Measurements from ENCODE around the gene CDH8. TPM values are rescaled to one million over a fixed set of nuclear protein-coding genes. Genes with fewer than 3 reads are reported as not detected.

The CDH8 gene
- total and polyA plus RNA-seq, 2 of the 4 experiments (the other 2 are of a cell fraction) = not detected

- Histone ChIP-seq H3K18ac (ENCODE audit: low read depth, low read length) (no peak overlapping the region), H2AK5ac (ENCODE audit: low read depth, low read length) (no peak overlapping the region), H3K23ac (ENCODE audit: low read depth, low read length) (no peak overlapping the region), H4K5ac (ENCODE audit: low read depth, low read length) (no peak overlapping the region), H2BK20ac (ENCODE audit: low read depth, low read length) (no peak overlapping the region), H3K4me1 (ENCODE audit: control insufficient read depth, insufficient read depth, low read length) (no peaks in the 10 kb centered on the region), H4K8ac (ENCODE audit: low read depth in 2 of 2, low read length in 2 of 2) (no peak overlapping the region), H3K4ac (ENCODE audit: low read depth, low read length) (no peak overlapping the region), H3K9me1 (ENCODE audit: insufficient read depth, low read length) (no peaks in the 10 kb centered on the region), H2AK9ac (replicated peaks; ENCODE audit: low read depth, low read length, poor library complexity) (no peak overlapping the region), H4K20me1 (ENCODE audit: insufficient read depth, low read length) (no peaks in the 10 kb centered on the region), H2BK15ac (ENCODE audit: low read depth, low read length) (no peak overlapping the region), H4K91ac (ENCODE audit: insufficient read depth, low read depth, low read length) (no peak overlapping the region), H3K9me3 (ENCODE audit: control insufficient read depth, insufficient read depth, low read length) (no peaks in the 10 kb centered on the region), H3K36me3 (ENCODE audit: control insufficient read depth, insufficient read depth, low read length) (no peaks in the 10 kb centered on the region), H2BK5ac (ENCODE audit: low read depth, low read length, poor library complexity, severe bottlenecking) (no peak overlapping the region), H3K27ac (ENCODE audit: insufficient read depth, low read length) (no peak overlapping the region), H2BK120ac (ENCODE audit: low read depth, low read length) (no peak overlapping the region), H3K79me1 (ENCODE audit: low read depth in 1 of 2, low read length in 2 of 2) (no peaks in the 10 kb centered on the region), H2AFZ (replicated peaks; ENCODE audit: low read length, poor library complexity) (no peak overlapping the region), H3K4me3 (ENCODE audit: insufficient read depth, low read depth, low read length) (no peak overlapping the region), H3K56ac (ENCODE audit: extremely low read depth, insufficient read depth, low read length) (no peak overlapping the region), H3K27me3 (ENCODE audit: control insufficient read depth, insufficient read depth, low read length) (no peaks in the 10 kb centered on the region), H3K4me2 (ENCODE audit: low read depth, low read length) (no peak overlapping the region), H3K9ac (ENCODE audit: low read depth, low read length) (no peak overlapping the region), H3K14ac (replicated peaks; ENCODE audit: low read depth, low read length) (no peak overlapping the region)
- DNase-seq (no peak), ATAC-seq (ENCODE audit: low read depth) (no peak)
- in situ Hi-C loops (cut with MboI; ENCODE audit: low sequenced_read_pairs) (no loop called here), intact Hi-C loops (cut with micrococcal nuclease) (no loop called here), dilution Hi-C loops (cut with HindIII; ENCODE audit: low sequenced_read_pairs, unreplicated experiment) (no loop called here)
- ChIA-PET POLR2A (ENCODE audit: unreplicated experiment) (no interaction called here), CTCF (no interaction called here)
- BruUV-seq (replicated peaks) = no TSS peak
- TF ChIP-seq CEBPB (IDR thresholded peaks at IDR 0.05; ENCODE audit: low read depth, low read length) (no peak), CTCF (conservative IDR thresholded peaks at IDR 0.05; ENCODE audit: low read depth, low read length) (no peak), MAFK (IDR thresholded peaks at IDR 0.05; ENCODE audit: low read depth, low read length) (no peak), SMC3 (IDR thresholded peaks at IDR 0.05; ENCODE audit: low read depth, low read length) (no peak), RFX5 (IDR thresholded peaks at IDR 0.05; ENCODE audit: low read depth, low read length) (no peak), USF2 (IDR thresholded peaks at IDR 0.05; ENCODE audit: low read depth, low read length) (no peak), BHLHE40 (IDR thresholded peaks at IDR 0.05; ENCODE audit: low read depth, low read length) (no peak), FOS (IDR thresholded peaks at IDR 0.05; ENCODE audit: low read depth, low read length) (no peak), ELK1 (IDR thresholded peaks at IDR 0.05; ENCODE audit: borderline replicate concordance, low read depth, low read length) (no peak), CHD1 (IDR thresholded peaks at IDR 0.05; ENCODE audit: low read depth, low read length) (no peak), MXI1 (IDR thresholded peaks at IDR 0.05; ENCODE audit: borderline replicate concordance, low read depth, low read length) (no peak), MAZ (IDR thresholded peaks at IDR 0.05; ENCODE audit: borderline replicate concordance, low read depth, low read length) (no peak), RCOR1 (IDR thresholded peaks at IDR 0.05; ENCODE audit: insufficient replicate concordance, low read length) (no peak), POLR2A (IDR thresholded peaks at IDR 0.05; ENCODE audit: low read depth, low read length) (no peak), NFE2L2 (IDR thresholded peaks at IDR 0.05; ENCODE audit: low read depth, low read length) (no peak), RAD21 (IDR thresholded peaks at IDR 0.05; ENCODE audit: low read length) (no peak)
- no CpG with 5 or more reads among the region's 3 CpGs for WGBS, 2 experiments (ENCODE audit: extremely low coverage in 2 of 2, insufficient read length in 1 of 2)
These were observed 391.5 kb downstream of the CDH8 start for GRCh38 chr16:61644736-61645135.
